NCI-H226 (cell line): ENCODE measurements around the gene RIN1.
A peak's percentile ranks its signal among the peaks of the same experiment; 100 is the strongest.
"Not testable (repeated sequence)": the region's sequence is repeated elsewhere in the genome, so short reads cannot be mapped to it uniquely, and the experiment has no call there.

Source experiments
- DNase-seq: peaks from one replicate; pipeline ENCODE4 v3.0.0-alpha.2; 2015

The RIN1 gene

GRCh38 chr11:66360406-66361073 is 24.3 kb upstream of the RIN1 start:
- DNase-seq, result no peak

DNA sequence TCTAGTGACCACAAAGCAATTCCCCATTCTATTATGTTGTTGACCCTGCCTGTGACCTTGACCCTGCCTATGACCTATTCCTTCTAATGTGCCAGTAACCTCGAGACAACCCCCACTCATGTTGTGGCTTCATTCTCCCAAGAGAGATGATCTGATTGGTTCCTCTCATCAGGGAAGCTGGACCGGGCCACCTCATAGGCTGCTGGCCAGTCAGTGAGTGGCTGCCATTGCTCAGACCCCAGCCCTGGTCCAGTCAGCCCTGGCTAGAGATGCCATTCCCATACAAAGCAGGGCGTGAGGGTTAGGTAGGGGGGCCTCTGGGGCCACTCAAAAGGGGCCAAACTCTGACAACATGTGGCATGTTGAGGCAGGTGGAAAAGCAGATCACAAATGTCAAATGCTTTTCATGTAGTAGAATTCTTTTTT is 23.4 kb upstream of the RIN1 start:
- DNase-seq, result no peak

DNA sequence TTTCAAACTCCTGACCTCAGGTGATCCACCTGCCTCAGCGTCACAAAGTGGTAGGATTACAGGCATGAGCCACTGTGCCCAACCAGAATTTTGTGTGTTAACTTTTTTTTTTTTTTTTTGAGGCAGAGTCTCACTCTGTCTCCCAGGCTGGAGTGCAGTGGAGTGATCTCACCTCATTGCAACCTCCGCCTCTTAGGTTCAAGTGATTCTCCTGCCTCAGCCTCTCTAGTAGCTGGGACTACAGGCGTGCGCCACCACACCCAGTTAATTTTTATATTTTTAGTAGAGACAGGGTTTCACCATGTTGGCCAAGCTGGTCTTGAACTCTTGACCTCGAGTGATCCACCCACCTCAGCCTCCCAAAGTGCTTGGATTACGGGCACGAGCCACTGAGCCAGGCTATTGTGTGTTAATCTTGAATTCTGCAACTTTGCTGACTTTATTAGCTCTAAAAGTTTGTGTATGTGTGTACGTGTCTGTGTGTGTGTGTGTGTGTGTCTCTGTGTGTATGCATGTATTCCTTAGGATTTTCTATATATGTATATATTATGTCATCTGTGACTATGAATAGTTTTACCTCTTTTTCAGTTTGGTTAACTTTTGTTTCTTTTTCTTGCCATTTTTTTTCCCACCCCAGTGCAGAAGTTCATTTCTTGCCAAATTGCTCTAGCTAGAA is 14.5 kb upstream of the RIN1 start:
- not testable (repeated sequence) for DNase-seq

GRCh38 chr11:66349084-66349386 is 12.8 kb upstream of the RIN1 start:
- no peak for DNase-seq

DNA sequence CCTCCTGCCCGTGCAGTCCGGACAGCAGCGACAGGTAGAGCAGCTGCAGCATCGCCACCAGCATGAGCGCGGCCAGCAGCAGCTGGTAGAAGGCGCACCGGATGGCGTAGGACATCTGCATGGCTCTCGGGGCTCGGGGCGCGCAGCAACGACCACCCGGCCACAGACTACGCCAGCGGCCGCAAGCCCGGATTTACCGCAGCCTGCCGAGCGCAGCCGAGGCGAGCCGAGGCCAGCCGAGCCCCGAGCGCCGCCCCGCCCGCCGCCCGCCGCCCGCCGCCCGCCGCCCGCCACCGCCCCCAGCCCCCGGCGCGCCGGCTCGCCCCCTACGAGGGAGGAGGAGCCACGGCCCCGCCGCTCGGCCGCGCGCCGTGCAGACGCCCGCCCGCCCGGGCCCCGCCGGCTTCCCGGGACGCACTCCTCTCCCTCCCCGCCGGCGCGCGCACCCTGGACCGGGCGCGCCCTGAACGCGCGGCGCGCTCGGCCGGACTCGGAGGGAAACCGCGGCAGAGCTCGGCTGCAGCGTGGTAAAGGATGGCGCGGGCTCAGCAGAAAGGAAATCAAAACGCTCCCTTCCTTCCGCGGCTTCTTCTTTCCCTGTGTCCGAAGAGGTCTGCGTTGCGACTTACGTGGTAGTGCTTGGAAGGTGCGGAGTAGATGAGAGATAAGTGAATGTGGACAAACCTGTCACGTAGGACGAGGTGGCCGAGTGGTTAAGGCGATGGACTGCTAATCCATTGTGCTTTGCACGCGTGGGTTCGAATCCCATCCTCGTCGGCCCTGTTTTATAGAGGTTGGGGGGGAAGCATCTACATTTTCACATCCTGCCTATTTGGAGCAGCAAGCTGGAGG is 11.4 kb upstream of the RIN1 start, which contains the start of gene B4GAT1:
Gene B4GAT1, minus strand, starts transcription at position 205 of the 852 bp plus-strand sequence. Its CDS starts 84 bp downstream, at position 121.
- DNase-seq, result peak; percentile 78

- no peak for DNase-seq
Measured at GRCh38 chr11:66346476-66347424, 10.5 kb upstream of the RIN1 start.

- no peak for DNase-seq
Measured at GRCh38 chr11:66345316-66345649, 9.0 kb upstream of the RIN1 start.

DNA sequence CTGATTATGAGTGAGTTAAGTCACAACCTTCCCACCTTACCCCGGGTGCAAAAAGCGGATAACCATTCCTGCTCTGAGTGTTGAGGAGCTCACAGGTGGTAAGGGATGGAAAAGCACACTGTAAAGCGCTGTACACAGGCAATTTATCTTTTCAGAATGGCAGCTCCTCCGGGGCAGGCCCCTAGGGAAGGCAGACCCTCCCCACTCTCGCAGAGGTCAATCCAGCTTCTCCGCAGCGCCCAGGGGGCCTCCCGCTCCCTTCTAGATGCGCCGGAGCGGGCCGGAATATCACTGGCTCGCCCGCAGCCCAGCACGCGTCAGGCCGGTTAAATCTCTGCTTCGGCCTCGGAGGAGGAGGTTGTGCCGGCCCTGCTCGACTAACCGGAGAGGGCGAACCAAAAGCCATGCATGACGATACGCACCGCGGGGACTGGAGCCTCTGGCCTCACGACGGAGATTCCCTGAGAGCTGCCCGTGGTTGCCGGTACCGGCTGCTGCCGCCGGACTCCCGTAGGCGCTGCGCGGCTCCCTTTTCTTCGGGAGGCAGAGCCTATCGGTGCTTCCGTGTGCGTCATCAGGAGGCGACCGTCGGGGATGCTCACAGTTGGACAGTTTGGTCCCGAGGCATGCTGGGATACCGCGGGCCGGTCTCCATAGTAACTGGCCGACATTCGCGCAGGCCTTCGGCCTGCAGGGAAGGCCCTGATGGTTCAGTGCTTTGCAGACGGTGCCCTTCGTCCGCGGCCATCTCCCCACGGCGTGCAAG is 8.5 kb upstream of the RIN1 start, which contains the start of gene BRMS1:
Gene BRMS1, minus strand, starts transcription at position 555 of the 766 bp plus-strand sequence. CDS start 2,870 bp downstream, outside the sequence.
- peak; percentile 95 for DNase-seq

DNA sequence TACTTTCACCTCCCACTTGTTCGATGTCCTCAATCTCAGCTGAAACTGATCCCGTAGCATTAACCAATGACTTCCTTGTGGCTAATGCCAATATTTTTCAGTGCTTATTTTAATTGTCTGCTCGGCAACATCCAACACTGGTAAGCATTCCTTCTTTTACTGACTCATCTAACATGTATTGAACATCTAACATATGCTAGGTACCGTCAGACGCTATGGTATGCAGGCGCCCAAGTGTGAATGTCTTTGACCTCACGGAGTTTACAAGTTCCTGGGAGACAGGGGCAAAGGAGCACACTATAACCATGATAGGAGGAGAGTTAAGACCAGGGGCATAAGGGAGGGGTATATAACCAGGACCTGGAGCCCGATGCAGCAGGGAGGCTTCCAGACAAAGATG is 6.9 kb upstream of the RIN1 start:
- DNase-seq, result no peak

DNA sequence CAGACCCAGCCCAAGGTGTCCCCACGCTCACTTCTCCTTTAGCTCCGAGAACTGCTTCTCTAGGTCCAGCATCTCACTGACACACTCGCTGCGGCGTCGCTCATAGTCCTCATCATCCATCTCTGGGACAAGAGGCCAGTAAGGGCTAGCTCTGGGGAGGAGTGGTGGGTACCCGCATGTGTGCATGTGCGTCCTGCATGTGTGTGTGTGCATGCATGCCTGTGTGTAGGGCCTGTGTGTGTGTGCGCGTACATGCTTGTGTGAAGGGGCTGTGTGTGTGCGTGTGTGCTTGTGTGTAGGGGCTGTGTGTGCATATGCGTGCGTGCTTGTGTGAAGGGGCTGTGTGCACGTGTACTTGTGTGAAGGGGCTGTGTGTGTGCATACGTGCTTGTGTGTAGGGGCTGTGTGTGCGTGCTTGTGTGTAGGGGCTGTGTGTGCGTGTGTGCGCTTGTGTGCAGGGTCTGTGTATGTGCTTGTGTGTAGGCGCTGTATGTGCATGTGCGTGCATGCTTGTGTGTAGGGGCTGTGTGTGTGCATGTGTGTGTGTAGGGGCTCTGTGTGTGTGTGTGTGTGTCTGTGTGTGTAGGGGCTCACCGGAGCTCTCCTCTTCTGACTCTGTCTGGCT is 5.4 kb upstream of the RIN1 start:
- no peak for DNase-seq

- DNase-seq, result no peak
Measured at GRCh38 chr11:66340596-66341501, 4.6 kb upstream of the RIN1 start.

- no peak for DNase-seq
Measured at GRCh38 chr11:66339686-66340483, 3.7 kb upstream of the RIN1 start.

GRCh38 chr11:66339162-66339675 is 3.0 kb upstream of the RIN1 start:
- peak; percentile 68 for DNase-seq

DNA sequence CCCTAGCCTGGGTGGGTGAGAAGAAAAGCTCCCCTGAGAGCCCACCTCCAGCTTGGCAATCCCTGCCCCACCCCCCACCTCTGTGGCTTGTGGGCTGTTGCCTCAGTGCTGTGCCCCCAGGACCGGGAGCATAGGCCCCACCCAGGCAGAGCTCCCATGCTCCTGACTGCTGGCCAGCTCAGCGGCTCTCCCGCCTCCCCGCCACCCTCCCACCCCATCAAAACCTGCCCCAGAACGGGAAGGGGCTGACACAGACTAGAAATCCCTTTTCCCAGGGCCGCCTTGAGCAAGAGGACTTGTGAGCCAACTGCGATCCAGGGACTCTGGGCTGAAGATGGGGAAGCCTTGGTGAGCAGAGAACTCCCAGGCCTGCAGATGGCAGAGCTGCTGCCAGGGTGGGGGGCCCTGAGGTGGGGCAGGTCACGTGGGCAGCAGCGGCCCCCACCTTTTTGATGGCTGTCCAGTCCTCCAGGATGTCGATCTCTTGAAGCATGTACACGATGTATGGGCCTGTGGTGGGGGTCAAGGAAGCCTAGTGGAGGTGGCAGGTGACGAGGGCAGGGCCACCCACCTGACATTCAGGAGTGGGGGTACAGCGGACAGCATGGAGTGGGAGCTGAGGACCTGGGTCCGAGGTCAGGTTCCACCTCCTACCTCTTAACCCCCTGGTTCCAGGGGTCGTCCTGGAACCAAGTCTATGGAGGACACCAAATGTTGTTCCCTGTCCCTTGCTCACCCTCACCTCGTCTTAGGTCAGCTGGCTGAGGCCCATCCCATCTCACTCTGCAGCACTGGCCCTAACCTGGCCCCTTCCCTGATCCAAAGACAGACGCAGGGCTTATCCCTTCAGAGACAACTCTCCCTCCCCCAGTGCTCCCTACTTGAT is 2.3 kb upstream of the RIN1 start:
- DNase-seq, result no peak

DNA sequence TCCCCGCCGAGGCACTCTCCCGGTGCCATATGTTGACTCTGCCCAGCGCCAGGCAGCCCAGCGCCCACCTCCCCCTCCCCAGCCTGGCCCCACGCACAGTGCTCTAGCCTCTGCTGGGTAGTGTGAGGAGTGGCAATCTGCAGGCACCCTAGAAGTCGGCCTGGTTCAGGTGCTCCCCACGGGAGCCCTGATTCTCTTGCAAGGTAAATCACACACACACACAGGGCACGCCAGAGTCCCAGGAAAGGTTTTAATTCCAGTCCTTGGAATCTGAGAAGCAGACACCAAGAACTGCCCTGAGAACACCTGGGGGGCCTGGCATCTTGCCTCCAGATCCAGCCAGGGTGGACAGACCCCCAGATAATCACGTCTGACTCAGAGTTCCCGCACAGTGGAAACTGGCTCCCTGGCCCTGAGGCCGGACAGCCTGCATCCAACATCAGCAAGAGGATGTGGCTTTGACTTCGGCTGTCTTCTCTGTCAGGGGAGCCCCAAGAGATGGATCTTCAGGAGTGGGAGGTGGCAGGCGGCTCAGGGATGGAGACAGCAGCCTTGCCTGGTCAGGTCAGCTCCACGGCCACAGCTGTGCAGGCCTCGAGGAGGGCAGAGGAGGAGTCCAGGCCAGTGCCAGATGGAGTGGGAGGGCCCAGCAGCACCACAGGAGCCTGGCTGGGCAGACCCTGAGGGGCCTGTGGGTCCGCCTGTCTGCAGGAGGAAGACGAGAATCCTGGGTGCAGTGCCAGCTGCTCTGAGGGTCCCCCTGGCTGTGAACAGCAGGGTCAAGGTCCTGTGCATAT is 1.1 kb upstream of the RIN1 start:
- DNase-seq, result peak; percentile 63

GRCh38 chr11:66335531-66336233 is 552 bp downstream of the RIN1 start:
- DNase-seq, result peak; percentile 67
